ENCODE results near the gene MACF1. TPM values are rescaled to one million over a fixed set of nuclear protein-coding genes. Genes with fewer than 3 reads are reported as not detected.

The MACF1 gene
- total and polyA plus RNA-seq, 2 of the 13 experiments (the other 11 are each of a cell fraction or from before 2014, with no cell fraction given): 36.7 to 65.4 TPM

DNA sequence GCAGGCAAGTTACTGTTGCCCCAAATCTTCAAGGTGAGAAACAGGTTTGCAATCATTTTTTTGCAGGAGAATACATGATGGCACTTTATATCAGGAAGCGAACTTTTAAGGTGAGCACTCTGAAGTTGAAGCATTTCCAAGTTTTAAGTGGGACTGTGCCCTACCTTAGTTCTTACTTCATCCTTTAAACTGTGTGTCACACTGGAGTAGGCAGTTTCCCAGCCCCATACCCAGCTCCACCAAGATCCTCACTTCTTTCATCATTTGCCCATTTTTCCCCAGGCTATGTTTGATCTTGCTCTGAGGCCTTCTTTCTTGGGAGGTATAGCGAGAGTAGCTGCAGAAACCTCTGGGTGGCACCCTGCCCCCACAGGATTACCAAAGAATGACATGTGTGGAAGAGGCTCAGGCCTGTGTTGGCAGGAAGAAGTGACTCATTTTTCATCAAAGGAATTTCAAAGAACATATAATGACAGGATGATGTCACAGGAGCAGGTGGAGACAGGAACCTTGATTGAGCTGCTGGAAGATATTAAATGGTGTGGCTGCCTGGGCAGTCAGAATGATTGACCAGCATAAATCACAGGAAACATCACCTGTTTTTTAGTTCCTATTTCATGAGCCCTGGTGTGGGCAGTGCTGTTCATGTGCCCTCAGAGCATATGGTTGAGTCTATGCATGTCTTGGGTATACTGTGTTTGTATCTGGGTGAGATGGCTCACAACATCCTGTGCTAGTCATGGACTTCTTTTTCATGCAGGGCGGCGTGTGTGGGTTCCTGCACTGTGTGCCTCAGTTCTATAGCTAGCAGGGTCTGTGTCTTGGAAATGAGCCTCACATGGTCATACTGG lies 20.8 kb upstream of the MACF1 start (continued):
- TF ChIP-seq ZFP62 (CRISPR knock-in tag; IDR thresholded peaks at IDR 0.05) (no peak), FOXC1 (CRISPR knock-in tag; IDR thresholded peaks at IDR 0.05; ENCODE audit: borderline replicate concordance) (no peak), TMF1 (CRISPR knock-in tag; IDR thresholded peaks at IDR 0.05; ENCODE audit: low read depth) (no peak), NFATC3 (CRISPR knock-in tag; IDR thresholded peaks at IDR 0.05) (no peak), TP53 (CRISPR knock-in tag; conservative IDR thresholded peaks at IDR 0.05) (no peak), ZFY (CRISPR knock-in tag; IDR thresholded peaks at IDR 0.05) (0 out of 2 replicates have a peak, but pooled peaks have one; percentile 28), ZIK1 (CRISPR knock-in tag; IDR thresholded peaks at IDR 0.05; ENCODE audit: borderline replicate concordance, low read depth) (no peak), ATM (IDR thresholded peaks at IDR 0.05; ENCODE audit: borderline replicate concordance) (no peak), NPAS2 (CRISPR knock-in tag; IDR thresholded peaks at IDR 0.05; ENCODE audit: borderline replicate concordance) (no peak), JUN (CRISPR knock-in tag; IDR thresholded peaks at IDR 0.05) (0 out of 2 replicates have a peak, but pooled peaks have one; percentile 70), GTF2F1 (IDR thresholded peaks at IDR 0.05; ENCODE audit: low read length) (no peak), ONECUT2 (CRISPR knock-in tag; IDR thresholded peaks at IDR 0.05) (no peak), POLR2AphosphoS2 (IDR thresholded peaks at IDR 0.05; ENCODE audit: low read depth, low read length) (no peak), U2AF2 (IDR thresholded peaks at IDR 0.05; ENCODE audit: low read depth, low read length) (no peak), HHEX (CRISPR knock-in tag; IDR thresholded peaks at IDR 0.05) (no peak), SOX5 (CRISPR knock-in tag; IDR thresholded peaks at IDR 0.05; ENCODE audit: borderline replicate concordance) (peak; percentile 30; the same call in 1 of the 2 replicates), TOE1 (CRISPR knock-in tag; IDR thresholded peaks at IDR 0.05) (no peak), ZNF816 (CRISPR knock-in tag; IDR thresholded peaks at IDR 0.05; ENCODE audit: borderline replicate concordance) (no peak), SRY (CRISPR knock-in tag; IDR thresholded peaks at IDR 0.05) (no peak), ZNF788 (CRISPR knock-in tag; IDR thresholded peaks at IDR 0.05; ENCODE audit: borderline replicate concordance) (no peak), MXD4 (CRISPR knock-in tag; IDR thresholded peaks at IDR 0.05) (no peak), NAIF1 (CRISPR knock-in tag; IDR thresholded peaks at IDR 0.05; ENCODE audit: borderline replicate concordance) (no peak), ZNF780A (CRISPR knock-in tag; IDR thresholded peaks at IDR 0.05) (no peak), ZNF768 (CRISPR knock-in tag; IDR thresholded peaks at IDR 0.05) (no peak)
- TF ChIP-seq, protein P1, sequence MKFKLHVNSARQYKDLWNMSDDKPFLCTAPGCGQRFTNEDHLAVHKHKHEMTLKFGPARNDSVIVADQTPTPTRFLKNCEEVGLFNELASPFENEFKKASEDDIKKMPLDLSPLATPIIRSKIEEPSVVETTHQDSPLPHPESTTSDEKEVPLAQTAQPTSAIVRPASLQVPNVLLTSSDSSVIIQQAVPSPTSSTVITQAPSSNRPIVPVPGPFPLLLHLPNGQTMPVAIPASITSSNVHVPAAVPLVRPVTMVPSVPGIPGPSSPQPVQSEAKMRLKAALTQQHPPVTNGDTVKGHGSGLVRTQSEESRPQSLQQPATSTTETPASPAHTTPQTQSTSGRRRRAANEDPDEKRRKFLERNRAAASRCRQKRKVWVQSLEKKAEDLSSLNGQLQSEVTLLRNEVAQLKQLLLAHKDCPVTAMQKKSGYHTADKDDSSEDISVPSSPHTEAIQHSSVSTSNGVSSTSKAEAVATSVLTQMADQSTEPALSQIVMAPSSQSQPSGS (CRISPR knock-in tag; IDR thresholded peaks at IDR 0.05): peak; percentile 19; the same call in 1 of the 2 replicates
- TF ChIP-seq, protein P2, sequence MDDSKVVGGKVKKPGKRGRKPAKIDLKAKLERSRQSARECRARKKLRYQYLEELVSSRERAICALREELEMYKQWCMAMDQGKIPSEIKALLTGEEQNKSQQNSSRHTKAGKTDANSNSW (CRISPR knock-in tag; IDR thresholded peaks at IDR 0.05; ENCODE audit: borderline replicate concordance): no peak
- TF ChIP-seq, protein P3, sequence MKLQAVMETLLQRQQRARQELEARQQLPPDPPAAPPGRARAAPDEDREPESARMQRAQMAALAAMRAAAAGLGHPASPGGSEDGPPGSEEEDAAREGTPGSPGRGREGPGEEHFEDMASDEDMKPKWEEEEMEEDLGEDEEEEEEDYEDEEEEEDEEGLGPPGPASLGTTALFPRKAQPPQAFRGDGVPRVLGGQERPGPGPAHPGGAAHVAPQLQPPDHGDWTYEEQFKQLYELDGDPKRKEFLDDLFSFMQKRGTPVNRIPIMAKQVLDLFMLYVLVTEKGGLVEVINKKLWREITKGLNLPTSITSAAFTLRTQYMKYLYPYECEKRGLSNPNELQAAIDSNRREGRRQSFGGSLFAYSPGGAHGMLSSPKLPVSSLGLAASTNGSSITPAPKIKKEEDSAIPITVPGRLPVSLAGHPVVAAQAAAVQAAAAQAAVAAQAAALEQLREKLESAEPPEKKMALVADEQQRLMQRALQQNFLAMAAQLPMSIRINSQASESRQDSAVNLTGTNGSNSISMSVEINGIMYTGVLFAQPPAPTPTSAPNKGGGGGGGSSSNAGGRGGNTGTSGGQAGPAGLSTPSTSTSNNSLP (IDR thresholded peaks at IDR 0.05; ENCODE audit: low read depth, low read length): peak; percentile 67; the same call in 1 of the 2 replicates
- TF ChIP-seq, protein P4, sequence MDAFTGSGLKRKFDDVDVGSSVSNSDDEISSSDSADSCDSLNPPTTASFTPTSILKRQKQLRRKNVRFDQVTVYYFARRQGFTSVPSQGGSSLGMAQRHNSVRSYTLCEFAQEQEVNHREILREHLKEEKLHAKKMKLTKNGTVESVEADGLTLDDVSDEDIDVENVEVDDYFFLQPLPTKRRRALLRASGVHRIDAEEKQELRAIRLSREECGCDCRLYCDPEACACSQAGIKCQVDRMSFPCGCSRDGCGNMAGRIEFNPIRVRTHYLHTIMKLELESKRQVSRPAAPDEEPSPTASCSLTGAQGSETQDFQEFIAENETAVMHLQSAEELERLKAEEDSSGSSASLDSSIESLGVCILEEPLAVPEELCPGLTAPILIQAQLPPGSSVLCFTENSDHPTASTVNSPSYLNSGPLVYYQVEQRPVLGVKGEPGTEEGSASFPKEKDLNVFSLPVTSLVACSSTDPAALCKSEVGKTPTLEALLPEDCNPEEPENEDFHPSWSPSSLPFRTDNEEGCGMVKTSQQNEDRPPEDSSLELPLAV (CRISPR knock-in tag; conservative IDR thresholded peaks at IDR 0.05; ENCODE audit: low read depth): no peak

Data from HepG2 (cell line).